HG03460 (cell line): ENCODE results near the gene CCL27.

Experiments used
- ATAC-seq: cut with Tn5 transposase; IDR thresholded peaks from one replicate; pipeline ENCODE4 v1.9.1; 2021; ENCODE audit not compliant: unreplicated experiment

Gene CCL27

GRCh38 chr9:34684816-34685215, 22.4 kb upstream of the CCL27 start:
- no peak for ATAC-seq

GRCh38 chr9:34684145-34684544, 21.7 kb upstream of the CCL27 start:
- no peak for ATAC-seq

- no peak for ATAC-seq
Observed at GRCh38 chr9:34675869-34676268, 13.4 kb upstream of the CCL27 start.

- ATAC-seq, result no peak
Observed at GRCh38 chr9:34675048-34675714, 12.7 kb upstream of the CCL27 start.

GRCh38 chr9:34674440-34674839, 12.0 kb upstream of the CCL27 start:
- no peak for ATAC-seq

GRCh38 chr9:34671307-34671706, 8.8 kb upstream of the CCL27 start:
- no peak for ATAC-seq

- ATAC-seq, result no peak
Observed at GRCh38 chr9:34669809-34670562, 7.5 kb upstream of the CCL27 start.

- ATAC-seq, result peak; percentile 66
Observed at GRCh38 chr9:34665381-34666250, 3.2 kb upstream of the CCL27 start.

- ATAC-seq, result peak; percentile 3
Observed at GRCh38 chr9:34665067-34665380, 2.6 kb upstream of the CCL27 start.

- ATAC-seq, result peak; percentile 40
Observed at GRCh38 chr9:34664281-34665066, 2.0 kb upstream of the CCL27 start.

- no peak for ATAC-seq
Observed at GRCh38 chr9:34663303-34663605, 797 bp upstream of the CCL27 start.

GRCh38 chr9:34659592-34660253, 2.7 kb downstream of the CCL27 start:
- no peak for ATAC-seq

- ATAC-seq, result no peak
Observed at GRCh38 chr9:34658461-34658860, 4.0 kb downstream of the CCL27 start.

GRCh38 chr9:34656992-34657391, 5.5 kb downstream of the CCL27 start:
- no peak for ATAC-seq

- ATAC-seq, result no peak
Observed at GRCh38 chr9:34655394-34655793, 7.1 kb downstream of the CCL27 start.

- ATAC-seq, result no peak
Observed at GRCh38 chr9:34654323-34655051, 8.0 kb downstream of the CCL27 start.

- ATAC-seq, result no peak
Observed at GRCh38 chr9:34653151-34654072, 9.0 kb downstream of the CCL27 start.

GRCh38 chr9:34652602-34653000, 9.9 kb downstream of the CCL27 start:
- no peak for ATAC-seq
